IPS-18c (cell line): ENCODE data around the gene C12orf76.
A peak's percentile ranks its signal among the peaks of the same experiment; 100 is the strongest.

Experiments
- H3K4me3 ChIP-seq: 2 replicates; pipeline ENCODE4 v1.7.0; 2013; ENCODE audit warnings: low read depth, mild to moderate bottlenecking, low read length, moderate library complexity; ENCODE audit not compliant: insufficient read depth
- H3K9me3 ChIP-seq: one replicate; pipeline ENCODE4 v1.6.1; 2013; ENCODE audit warnings: mild to moderate bottlenecking, low read length, moderate library complexity; ENCODE audit not compliant: control insufficient read depth, insufficient read depth

C12orf76 gene

DNA sequence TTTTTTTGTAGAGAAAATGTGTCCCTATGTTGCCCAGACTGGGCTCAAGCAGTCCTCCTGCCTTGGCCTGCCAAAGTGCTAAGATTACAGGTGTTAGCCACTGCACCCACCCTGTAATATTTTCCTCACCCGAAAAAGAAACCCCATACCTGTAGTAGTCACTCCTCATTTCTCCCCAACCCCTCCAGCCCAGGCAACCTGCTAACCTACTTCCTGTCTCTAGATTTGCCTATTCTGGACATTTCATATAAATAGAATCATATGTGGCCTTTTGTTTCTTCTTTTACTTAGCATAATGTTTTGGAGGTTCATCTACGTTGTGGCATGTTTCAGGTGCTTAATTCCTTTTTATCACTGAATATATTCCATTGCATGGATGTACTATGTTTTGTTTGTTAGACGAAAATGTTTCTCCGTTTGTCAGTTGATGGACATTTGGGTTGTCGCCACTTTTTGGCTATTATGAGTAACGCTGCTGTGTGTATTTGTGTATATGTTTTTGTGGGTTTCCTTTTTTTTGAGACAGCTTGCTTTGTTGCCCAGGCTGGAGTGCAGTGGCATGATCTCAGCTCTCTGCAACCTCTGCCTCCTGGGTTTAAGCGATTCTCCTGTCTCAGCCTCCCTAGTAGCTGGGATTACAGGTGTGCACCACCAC is 42.9 kb downstream of the C12orf76 start:
- Histone ChIP-seq H3K9me3 (no peaks in the 10 kb centered on the region), H3K4me3 (no peak overlapping the region)

DNA sequence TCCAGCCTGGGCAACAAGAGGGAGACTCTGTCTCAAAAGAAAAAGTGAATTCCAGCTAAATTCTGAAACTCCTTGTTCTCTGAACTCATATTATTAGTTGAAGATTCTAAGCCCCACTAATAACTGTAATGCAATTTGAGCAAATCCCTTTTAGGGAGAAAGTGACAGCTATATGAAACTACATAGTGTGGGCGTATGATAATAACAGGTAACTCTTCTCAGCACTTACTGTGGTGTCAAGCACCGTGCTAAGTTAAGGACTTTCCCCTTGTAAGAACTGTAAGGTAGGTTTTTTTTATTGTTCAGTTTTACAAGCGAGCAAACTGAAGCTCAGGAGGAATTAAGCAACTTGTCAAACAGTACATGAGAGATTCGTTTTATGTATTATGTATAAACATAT is 43.7 kb downstream of the C12orf76 start:
- Histone ChIP-seq H3K4me3 (no peak overlapping the region), H3K9me3 (no peaks in the 10 kb centered on the region)

DNA sequence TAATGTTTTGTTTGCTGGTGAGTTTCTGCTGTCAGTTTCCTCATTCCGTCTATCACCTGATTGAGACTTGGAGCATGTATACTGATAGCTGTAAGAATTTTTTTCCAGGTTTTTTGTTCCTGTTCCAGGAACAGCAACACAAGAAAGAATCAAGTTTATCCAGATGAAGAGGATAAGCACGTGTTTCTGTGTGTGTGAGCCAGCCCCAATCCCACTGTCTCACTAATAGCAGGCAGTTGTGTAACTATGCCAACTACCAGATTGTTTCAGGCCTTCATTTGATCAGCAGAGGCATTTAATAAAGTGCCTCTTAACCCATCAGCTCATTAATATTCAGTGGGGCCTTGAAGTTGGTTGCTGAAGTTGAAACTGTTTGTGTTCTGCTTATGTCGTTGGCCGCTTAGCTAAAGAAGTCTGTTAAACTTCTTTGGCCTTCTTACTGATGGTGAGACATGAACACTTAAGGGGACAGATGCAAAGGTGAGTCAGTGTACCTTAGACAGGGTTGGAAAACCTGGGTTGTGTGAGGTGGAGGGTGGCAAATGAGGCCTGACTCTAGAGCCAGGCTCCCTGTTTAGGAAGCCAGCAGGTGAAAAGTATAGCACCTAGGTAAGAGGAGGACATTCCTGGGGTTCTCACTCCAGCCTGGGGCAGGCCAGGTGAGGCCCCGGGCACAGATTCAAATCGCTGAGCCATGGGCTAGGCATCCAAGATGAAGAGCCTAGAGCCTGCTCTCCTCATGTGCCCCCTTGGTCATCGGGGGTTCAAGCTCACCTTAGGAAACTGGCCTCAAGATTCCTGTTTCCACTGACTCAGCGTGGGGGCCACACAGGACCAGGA is 45.4 kb downstream of the C12orf76 start:
- H3K9me3 ChIP-seq: no peaks in the 10 kb centered on the region

DNA sequence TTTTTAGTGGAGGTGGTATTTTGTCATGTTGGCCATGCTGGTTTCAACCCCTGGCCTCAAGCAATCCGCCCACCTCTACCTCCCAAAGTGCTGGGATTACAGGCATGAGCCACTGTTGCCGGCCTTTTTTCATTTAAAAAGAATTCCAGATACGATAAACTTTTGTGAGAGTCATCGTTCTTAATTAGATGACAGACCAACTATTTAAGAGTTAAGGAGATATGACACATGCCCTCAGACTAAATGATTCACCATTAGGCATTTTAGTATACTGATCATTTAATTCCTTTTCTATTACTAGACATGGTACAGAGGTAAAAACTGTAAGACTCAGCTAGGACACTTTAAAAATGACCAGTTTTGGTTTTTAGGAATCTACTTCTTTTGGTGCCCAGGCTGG is 46.7 kb downstream of the C12orf76 start:
- H3K4me3 ChIP-seq: no peak overlapping the region
- no peaks in the 10 kb centered on the region for H3K9me3 ChIP-seq

More for the DNA sequence above, 45.4 kb downstream of the C12orf76 start:
- H3K4me3 ChIP-seq: no peak overlapping the region

DNA sequence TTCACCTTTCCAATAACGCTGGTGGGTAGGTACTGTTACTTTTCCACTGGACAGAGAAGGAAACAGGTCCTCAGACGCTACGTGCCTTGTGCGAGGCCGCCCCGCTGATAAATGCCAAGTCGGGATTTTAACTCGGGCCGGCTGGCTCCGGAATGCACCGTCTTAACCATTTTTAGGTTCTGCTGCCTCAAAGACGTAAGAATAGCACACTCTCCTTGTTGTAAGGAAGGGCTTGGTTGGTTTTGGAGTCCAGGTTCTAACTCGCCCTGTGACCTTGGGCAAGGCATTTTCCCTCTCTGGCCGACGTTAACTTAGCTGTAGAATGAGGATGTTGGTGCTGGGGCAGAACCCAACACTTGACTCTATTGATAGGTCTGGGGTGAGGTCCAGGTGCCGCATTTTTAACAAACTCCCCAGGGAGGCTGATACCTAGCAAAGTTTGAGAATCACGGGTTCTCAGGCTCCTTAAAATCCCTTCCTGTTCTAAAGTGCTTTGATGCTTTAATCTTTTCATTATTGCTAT is 48.3 kb downstream of the C12orf76 start:
- peak overlapping the region; percentile 81 for H3K4me3 ChIP-seq
- no peaks in the 10 kb centered on the region for H3K9me3 ChIP-seq

DNA sequence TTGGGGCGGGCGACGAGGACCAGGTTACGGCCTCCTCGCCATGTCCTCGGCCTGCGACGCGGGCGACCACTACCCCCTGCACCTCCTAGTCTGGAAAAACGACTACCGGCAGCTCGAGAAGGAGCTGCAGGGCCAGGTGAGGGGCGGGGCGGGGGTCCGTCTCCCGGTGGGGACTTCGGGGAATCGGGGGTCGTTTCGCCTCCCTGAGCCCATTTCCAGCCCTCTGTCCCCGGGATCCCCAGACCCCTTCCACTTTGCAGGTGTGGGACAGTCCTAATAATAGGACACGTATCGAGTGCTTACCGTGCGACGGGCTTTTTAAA is 48.7 kb downstream of the C12orf76 start:
- no peaks in the 10 kb centered on the region for H3K9me3 ChIP-seq
- peak overlapping the region; percentile 81 for H3K4me3 ChIP-seq

DNA sequence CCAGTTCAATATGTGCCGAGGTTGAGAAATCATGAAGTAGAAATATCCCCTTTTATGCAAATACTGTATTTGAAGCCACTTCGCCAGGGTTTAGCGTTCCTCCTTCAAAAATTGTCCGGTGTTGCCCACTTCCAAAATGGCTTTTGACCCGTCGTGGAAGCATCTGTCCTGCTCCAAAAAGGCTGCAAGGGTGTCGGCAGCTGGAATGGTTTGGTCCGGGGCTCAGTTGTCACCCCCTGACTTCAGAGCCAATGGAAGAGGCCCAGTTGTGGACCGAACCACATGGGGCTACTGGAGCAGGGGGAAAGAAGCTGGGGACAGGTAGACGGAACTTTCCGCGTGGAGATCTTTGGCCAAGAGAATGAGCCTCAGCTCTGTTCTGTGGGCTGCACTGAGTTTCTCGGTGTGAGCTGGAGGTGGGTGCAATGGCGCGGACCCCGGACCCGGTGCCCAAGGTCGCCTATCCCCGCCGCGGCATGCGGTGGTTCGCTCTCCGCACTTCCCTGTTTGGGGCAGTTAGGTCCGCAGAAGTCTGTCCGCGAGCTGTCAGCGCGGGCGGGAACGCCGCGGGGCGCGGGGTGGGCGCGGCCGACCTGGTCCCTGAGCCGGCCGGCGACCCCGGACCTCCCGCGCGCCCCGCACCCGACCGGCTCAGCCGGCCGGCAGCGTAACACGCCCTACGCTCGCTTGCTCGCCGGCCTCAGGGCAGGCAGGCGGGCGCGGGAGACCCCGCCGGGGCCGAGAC is 49.2 kb downstream of the C12orf76 start, which contains the start of gene ANKRD13A:
TSS of gene ANKRD13A (plus strand) at position 527 of the 745 bp plus-strand sequence. CDS start 259 bp downstream, outside the sequence.
- no peaks in the 10 kb centered on the region for H3K9me3 ChIP-seq
- H3K4me3 ChIP-seq: peak within 1 kb of the TSS; percentile 81

DNA sequence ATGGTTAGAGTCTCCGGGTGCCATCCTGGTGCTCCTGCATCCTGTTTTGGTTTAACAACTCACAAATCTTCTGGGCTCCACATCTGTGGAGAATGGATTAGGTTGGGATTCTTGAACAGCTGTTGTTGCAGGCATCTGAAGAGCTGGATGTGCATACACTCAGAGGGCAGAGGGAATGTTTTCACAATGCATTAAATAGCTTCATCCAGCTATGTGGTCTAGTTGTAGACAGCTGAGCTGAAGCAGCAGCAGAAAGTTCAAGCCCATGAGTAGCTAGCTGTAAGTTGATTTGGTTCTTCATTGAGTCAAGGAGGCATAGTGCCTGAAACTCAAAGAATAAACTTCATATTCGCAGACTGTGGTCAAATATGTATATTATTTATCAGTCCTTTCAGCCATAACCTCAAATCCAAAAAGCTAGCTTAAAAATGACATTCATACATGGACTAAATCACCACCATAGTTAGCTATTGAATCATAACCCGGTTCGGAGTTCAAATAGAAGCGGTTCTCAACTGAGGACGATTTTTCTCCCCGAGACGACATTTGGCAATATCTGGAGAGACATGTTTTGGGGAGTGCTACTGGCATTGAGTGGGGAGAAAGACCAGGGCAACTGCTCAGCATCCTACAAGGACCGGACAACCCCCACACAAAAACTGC is 50.0 kb downstream of the C12orf76 start:
- Histone ChIP-seq H3K9me3 (no peaks in the 10 kb centered on the region), H3K4me3 (peak overlapping the region; percentile 81; the same call in 1 of the 2 replicates)

DNA sequence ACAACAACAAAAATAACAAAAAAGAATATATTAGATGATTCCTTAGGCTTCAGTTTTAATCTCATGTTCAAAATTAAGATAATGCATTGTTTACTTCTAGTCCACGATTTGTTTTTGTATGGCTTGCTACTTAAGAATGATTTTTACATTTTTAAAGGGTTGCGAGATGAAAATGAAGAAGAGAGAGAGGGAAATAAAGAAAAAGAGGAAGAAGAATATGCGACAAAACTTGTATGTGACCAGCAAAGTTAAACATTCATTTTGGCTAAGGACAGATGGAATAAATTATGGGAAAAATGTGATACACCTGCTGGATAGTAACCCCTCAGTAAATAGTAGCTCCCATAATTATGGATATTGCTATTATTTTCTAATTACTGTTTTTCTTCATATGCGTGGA is 50.9 kb downstream of the C12orf76 start:
- no peak overlapping the region for H3K4me3 ChIP-seq
- no peaks in the 10 kb centered on the region for H3K9me3 ChIP-seq

DNA sequence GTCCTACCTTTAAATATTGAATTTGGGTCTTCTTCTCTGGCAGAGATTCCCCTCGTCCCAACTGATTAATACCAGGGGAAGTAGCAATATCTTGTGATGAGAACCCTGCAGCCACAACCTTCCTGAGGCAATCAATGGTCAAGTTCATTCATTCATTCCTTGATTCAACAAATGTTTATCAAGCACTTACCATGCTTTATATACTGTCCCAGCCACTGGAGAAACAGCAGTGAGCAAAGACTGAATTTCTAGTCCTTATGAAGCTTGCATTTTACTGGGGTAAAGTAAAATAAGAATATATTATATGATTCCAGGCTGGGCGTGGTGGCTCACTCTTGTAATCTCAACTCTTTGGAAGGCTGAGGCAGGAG is 51.9 kb downstream of the C12orf76 start:
- Histone ChIP-seq H3K9me3 (no peaks in the 10 kb centered on the region), H3K4me3 (peak overlapping the region; percentile 20; the same call in 1 of the 2 replicates)

DNA sequence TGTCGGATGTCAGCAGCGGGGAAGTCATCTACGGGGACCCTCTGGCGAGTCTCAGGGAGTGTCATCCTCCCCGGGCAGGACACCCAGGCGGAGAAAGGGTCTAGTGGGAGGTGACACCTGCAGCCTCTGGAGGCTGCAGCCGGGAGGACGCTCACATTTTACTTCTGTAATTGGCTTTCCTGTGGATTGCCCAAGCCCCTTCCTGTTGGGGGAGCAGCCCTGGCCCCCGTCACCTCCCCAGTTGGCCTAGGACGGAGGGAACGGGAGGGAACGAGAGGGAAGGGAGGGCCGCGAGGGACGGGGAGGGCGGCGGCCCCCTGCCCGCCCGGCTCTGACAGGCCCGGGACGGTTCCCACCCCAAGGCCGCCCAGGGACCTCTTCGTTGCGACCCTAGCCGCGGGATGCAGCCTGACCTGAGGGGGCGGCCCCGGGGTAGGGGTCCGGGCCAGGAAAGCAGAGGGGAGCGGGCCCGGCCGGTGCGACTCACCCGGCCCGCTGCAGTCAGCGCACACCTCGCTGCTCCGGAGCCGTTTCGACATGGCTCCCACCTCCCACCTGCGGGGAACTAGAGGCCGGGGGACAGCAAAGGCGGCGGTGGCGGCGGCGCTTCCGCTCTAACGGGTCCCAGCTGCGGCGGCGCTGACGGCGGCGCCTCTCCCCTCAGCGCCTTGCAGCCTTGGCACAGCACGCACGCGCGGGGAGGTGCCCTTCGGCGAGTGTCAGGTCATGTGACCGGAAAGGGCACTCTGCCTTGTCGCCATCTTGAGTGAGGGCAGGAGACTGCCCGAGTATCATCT is 52.4 kb downstream of the C12orf76 start, which contains the start of gene GIT2:
TSS of gene GIT2 (minus strand) at position 683 of the 797 bp plus-strand sequence. CDS start at position 539, 144 bp downstream.
- H3K9me3 ChIP-seq: no peaks in the 10 kb centered on the region
- H3K4me3 ChIP-seq: peak within 1 kb of the TSS; percentile 90

DNA sequence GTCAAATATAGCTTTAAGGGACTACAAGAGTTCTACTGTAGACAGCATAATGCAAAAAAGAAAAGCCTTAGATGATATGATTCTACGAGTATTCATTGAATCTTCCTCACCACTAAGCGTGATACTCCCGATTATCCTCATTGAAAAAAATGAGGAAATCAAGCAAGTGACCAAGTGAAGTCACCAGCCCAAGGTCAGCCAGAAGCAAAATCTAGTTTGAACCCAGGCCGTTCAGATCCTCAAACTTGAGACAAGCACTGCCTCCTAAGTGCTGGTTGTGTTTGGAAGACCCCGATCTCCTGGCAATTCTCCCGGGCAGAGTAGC is 53.0 kb downstream of the C12orf76 start:
- peak overlapping the region; percentile 90 for H3K4me3 ChIP-seq

DNA sequence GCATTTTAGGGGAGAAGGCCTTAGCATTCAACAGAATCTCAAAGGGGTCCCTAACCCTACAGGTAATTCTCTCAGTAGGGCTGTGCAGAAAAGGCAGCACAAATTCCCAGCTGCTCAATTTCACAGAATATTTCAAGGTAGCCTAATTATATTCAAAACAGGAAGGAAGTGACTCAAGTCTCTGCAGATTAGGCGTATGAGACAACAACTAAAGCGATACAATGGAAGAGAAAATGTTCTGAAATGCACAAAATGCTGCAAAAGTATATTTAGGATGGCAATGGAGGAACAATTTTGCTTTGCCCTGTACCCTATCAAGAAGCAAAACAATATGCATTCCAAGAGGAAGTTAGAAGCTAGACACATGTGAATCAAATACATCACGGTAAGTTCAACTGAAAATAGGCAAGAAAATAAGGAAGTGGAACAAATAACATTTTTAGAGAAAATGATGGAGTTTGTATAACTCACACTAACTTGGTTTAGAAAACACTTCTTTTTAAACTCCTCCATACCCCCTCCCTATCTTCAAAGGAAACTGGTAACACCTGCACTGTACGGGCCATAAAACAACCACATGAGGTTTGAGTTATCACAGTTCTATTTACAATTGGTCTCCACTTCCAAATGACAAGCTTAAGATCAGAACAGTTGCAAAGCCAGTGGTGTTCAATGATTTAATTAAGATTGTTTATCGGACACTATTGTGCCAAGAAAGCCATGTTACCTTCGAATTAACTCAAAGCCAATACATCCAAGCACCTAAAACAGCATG is 53.7 kb downstream of the C12orf76 start:
- Histone ChIP-seq H3K4me3 (no peak overlapping the region; the same call in 1 of the 2 replicates), H3K9me3 (no peaks in the 10 kb centered on the region)

More for the DNA sequence above, 53.0 kb downstream of the C12orf76 start:
- H3K9me3 ChIP-seq: no peaks in the 10 kb centered on the region

DNA sequence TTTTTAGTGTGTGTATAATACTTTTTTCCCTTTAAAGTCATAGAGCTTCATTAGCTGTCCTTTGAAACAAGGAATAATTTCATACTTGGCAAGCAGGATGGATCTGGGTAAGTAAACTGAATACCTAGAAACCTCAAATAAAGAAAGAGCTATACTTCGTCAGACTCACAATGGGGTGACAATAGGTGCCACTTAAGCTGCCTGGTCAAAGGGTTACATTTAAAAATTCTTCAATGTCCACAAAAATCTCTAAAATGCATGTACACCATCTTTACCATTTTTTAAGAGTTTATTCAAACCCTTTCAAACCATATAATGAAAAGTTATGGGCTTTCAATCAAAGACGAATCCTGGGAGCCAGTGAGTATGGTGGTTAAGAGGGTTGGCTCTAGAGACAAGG is 55.2 kb downstream of the C12orf76 start:
- Histone ChIP-seq H3K4me3 (no peak overlapping the region), H3K9me3 (no peaks in the 10 kb centered on the region)

DNA sequence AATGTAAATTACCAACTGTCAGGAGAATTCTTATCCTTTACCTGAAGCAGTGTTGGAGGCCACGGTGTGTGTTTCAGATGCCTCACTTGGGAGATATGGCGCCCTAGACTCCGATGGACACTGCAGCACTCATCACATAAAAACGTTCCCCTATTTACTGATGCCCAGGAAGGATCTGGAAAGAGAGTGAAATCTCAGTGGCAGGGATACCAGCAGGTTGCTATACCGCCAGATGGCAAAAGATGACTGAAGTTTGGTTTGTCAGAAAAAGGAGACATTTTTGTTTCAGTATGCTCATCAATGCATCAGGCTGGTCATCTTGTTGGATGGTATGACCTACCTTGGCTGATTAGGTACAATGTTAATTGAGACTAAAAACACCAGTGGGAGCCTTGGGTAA is 56.7 kb downstream of the C12orf76 start:
- H3K4me3 ChIP-seq: no peak overlapping the region
- H3K9me3 ChIP-seq: no peaks in the 10 kb centered on the region
